ENCODE measurements around the gene UTS2R. TPM values are rescaled to one million over a fixed set of nuclear protein-coding genes. Genes with fewer than 3 reads are reported as not detected.
A peak's percentile ranks its signal among the peaks of the same experiment; 100 is the strongest.
"Not testable (repeated sequence)": the region's sequence is repeated elsewhere in the genome, so short reads cannot be mapped to it uniquely, and the experiment has no call there.

UTS2R gene
- total RNA-seq, 2 experiments from 2014 or later, result not detected

GRCh38 chr17:82345151-82345976 is 26.2 kb upstream of the UTS2R start:
- H3K27me3 Mint-ChIP-seq, result peaks cover 7% of the 10 kb centered on the region
- H3K9me3 Mint-ChIP-seq, result no peaks in the 10 kb centered on the region
- peaks cover 6% of the 10 kb centered on the region for H3K4me1 Mint-ChIP-seq
- no peak overlapping the region for H3K27ac Mint-ChIP-seq
- no peak for DNase-seq
- no peaks in the 10 kb centered on the region for H3K36me3 Mint-ChIP-seq
- H3K4me3 Mint-ChIP-seq, result no peak overlapping the region

GRCh38 chr17:82346342-82347300 is 24.9 kb upstream of the UTS2R start:
- H3K36me3 Mint-ChIP-seq, result no peaks in the 10 kb centered on the region
- H3K9me3 Mint-ChIP-seq, result no peaks in the 10 kb centered on the region
- no peak for DNase-seq
- H3K4me3 Mint-ChIP-seq, result no peak overlapping the region
- no peak overlapping the region for H3K27ac Mint-ChIP-seq
- H3K27me3 Mint-ChIP-seq, result peaks cover 7% of the 10 kb centered on the region
- H3K4me1 Mint-ChIP-seq, result peaks cover 6% of the 10 kb centered on the region

- not testable (repeated sequence) for H3K27me3 Mint-ChIP-seq, H3K36me3 Mint-ChIP-seq, H3K27ac Mint-ChIP-seq, H3K4me3 Mint-ChIP-seq, H3K9me3 Mint-ChIP-seq, H3K4me1 Mint-ChIP-seq, DNase-seq
These were observed 23.6 kb upstream of the UTS2R start for GRCh38 chr17:82347994-82348393.

- Mint-ChIP-seq H3K4me1 (peaks cover 6% of the 10 kb centered on the region), H3K9me3 (no peaks in the 10 kb centered on the region), H3K27me3 (peaks cover 7% of the 10 kb centered on the region), H3K4me3 (no peak overlapping the region), H3K36me3 (no peaks in the 10 kb centered on the region), H3K27ac (no peak overlapping the region)
- no peak for DNase-seq
These were observed 23.1 kb upstream of the UTS2R start for GRCh38 chr17:82348434-82348833.

GRCh38 chr17:82348866-82349265 is 22.7 kb upstream of the UTS2R start:
- peaks cover 6% of the 10 kb centered on the region for H3K4me1 Mint-ChIP-seq
- DNase-seq, result no peak
- peaks cover 7% of the 10 kb centered on the region for H3K27me3 Mint-ChIP-seq
- no peaks in the 10 kb centered on the region for H3K9me3 Mint-ChIP-seq
- no peak overlapping the region for H3K4me3 Mint-ChIP-seq
- H3K36me3 Mint-ChIP-seq, result no peaks in the 10 kb centered on the region
- no peak overlapping the region for H3K27ac Mint-ChIP-seq

- Mint-ChIP-seq H3K9me3 (no peaks in the 10 kb centered on the region), H3K4me3 (no peak overlapping the region), H3K27ac (no peak overlapping the region), H3K36me3 (no peaks in the 10 kb centered on the region), H3K4me1 (peaks cover 6% of the 10 kb centered on the region), H3K27me3 (peaks cover 7% of the 10 kb centered on the region)
- no peak for DNase-seq
These were observed 22.3 kb upstream of the UTS2R start for GRCh38 chr17:82349287-82349701.

- Mint-ChIP-seq H3K27me3 (peaks cover 11% of the 10 kb centered on the region), H3K4me1 (peaks cover 6% of the 10 kb centered on the region), H3K9me3 (no peaks in the 10 kb centered on the region), H3K36me3 (no peaks in the 10 kb centered on the region), H3K27ac (no peak overlapping the region), H3K4me3 (no peak overlapping the region)
- DNase-seq, result peak; percentile 59
These were observed 21.2 kb upstream of the UTS2R start for GRCh38 chr17:82350182-82351030.

- no peak for DNase-seq
- no peaks in the 10 kb centered on the region for H3K36me3 Mint-ChIP-seq
- peaks cover 5% of the 10 kb centered on the region for H3K4me1 Mint-ChIP-seq
- H3K27ac Mint-ChIP-seq, result no peak overlapping the region
- no peak overlapping the region for H3K4me3 Mint-ChIP-seq
- H3K27me3 Mint-ChIP-seq, result peaks cover 10% of the 10 kb centered on the region
- no peaks in the 10 kb centered on the region for H3K9me3 Mint-ChIP-seq
These were observed 20.3 kb upstream of the UTS2R start for GRCh38 chr17:82351254-82351712.

GRCh38 chr17:82351713-82352488 is 19.7 kb upstream of the UTS2R start:
- H3K4me1 Mint-ChIP-seq, result no peaks in the 10 kb centered on the region
- H3K27me3 Mint-ChIP-seq, result peaks cover 4% of the 10 kb centered on the region
- H3K27ac Mint-ChIP-seq, result no peak overlapping the region
- no peak overlapping the region for H3K4me3 Mint-ChIP-seq
- DNase-seq, result peak; percentile 78
- no peaks in the 10 kb centered on the region for H3K36me3 Mint-ChIP-seq
- no peaks in the 10 kb centered on the region for H3K9me3 Mint-ChIP-seq

- H3K4me3 Mint-ChIP-seq, result no peak overlapping the region
- peaks cover 13% of the 10 kb centered on the region for H3K27me3 Mint-ChIP-seq
- no peaks in the 10 kb centered on the region for H3K9me3 Mint-ChIP-seq
- H3K27ac Mint-ChIP-seq, result no peak overlapping the region
- DNase-seq, result no peak
- peaks cover 7% of the 10 kb centered on the region for H3K4me1 Mint-ChIP-seq
- no peaks in the 10 kb centered on the region for H3K36me3 Mint-ChIP-seq
These were observed 18.1 kb upstream of the UTS2R start for GRCh38 chr17:82353484-82353883.

- H3K4me3 Mint-ChIP-seq, result no peak overlapping the region
- no peak for DNase-seq
- H3K9me3 Mint-ChIP-seq, result no peaks in the 10 kb centered on the region
- H3K27ac Mint-ChIP-seq, result no peak overlapping the region
- H3K4me1 Mint-ChIP-seq, result peaks cover 10% of the 10 kb centered on the region
- H3K36me3 Mint-ChIP-seq, result no peaks in the 10 kb centered on the region
- peaks cover 19% of the 10 kb centered on the region for H3K27me3 Mint-ChIP-seq
These were observed 16.7 kb upstream of the UTS2R start for GRCh38 chr17:82354804-82355308.

GRCh38 chr17:82355770-82356427 is 15.7 kb upstream of the UTS2R start:
- no peak for DNase-seq
- Mint-ChIP-seq H3K9me3 (no peaks in the 10 kb centered on the region), H3K36me3 (no peaks in the 10 kb centered on the region), H3K27ac (no peak overlapping the region), H3K27me3 (peaks cover 19% of the 10 kb centered on the region), H3K4me1 (peaks cover 10% of the 10 kb centered on the region), H3K4me3 (no peak overlapping the region)

GRCh38 chr17:82356845-82357355 is 14.7 kb upstream of the UTS2R start:
- Mint-ChIP-seq H3K9me3 (no peaks in the 10 kb centered on the region), H3K27ac (no peak overlapping the region), H3K4me3 (no peak overlapping the region), H3K27me3 (peaks cover 19% of the 10 kb centered on the region), H3K36me3 (no peaks in the 10 kb centered on the region), H3K4me1 (peaks cover 10% of the 10 kb centered on the region)
- no peak for DNase-seq
